Endothelial cell of umbilical vein (primary cell): Measurements from ENCODE around the gene CLSTN2. TPM values are rescaled to one million over a fixed set of nuclear protein-coding genes. Genes with fewer than 3 reads are reported as not detected.

Experiments
- BruUV-seq: library from RNA; stranded (reverse); fragments of 400-500 nt; replicated peaks from 2 replicates; lab custom pipeline; 2021; lab: Mats Ljungman, UMichigan
- CTCF ChIA-PET: fragments of 300-600, 350-600 bp; sonication (Branson Sonifier 250); formaldehyde crosslinking; loops from one replicate; lab custom pipeline; 2021; ENCODE audit warnings: antibody characterized with exemption, inconsistent platforms; lab: Charles Lee
- POLR2A ChIA-PET: fragments of 300-600, 350-600 bp; sonication (Branson Sonifier 250); formaldehyde crosslinking; loops from one replicate; lab custom pipeline; 2021; ENCODE audit warnings: antibody characterized with exemption, inconsistent platforms; lab: Charles Lee
- DNase-seq: peaks from one replicate; pipeline ENCODE4 v3.0.0-alpha.2; 2011; ENCODE audit warnings: low read depth, low spot score
- FAIRE-seq: peaks from 2 replicates; lab custom pipeline; 2011; peaks lifted over from hg19 to GRCh38; lab: Jason Lieb, UNC
- H2AFZ ChIP-seq: 2 replicates; pipeline ENCODE4 v1.6.0; 2012; ENCODE audit warnings: low read depth, low read length, control low read depth, inconsistent platforms
- H3K27ac ChIP-seq: 2 replicates; pipeline ENCODE4 v1.5.1; 2011; ENCODE audit warnings: low read depth, mild to moderate bottlenecking, control low read depth, low read length, moderate library complexity; ENCODE audit not compliant: insufficient read depth
- H3K27me3 ChIP-seq, 2 experiments: 2 replicates each; pipeline versions ENCODE4 v1.6.0 to v1.6.1; 2011; ENCODE audit warnings: low read length in 2 of 2, mixed read lengths in 1 of 2; ENCODE audit not compliant: control insufficient read depth in 2 of 2, insufficient read depth in 2 of 2
- H3K36me3 ChIP-seq, 2 experiments: 2 replicates in 1 of 2; 3 replicates in 1 of 2; pipeline ENCODE4 v1.5.1; 2011; ENCODE audit warnings: low read length in 2 of 2, mild to moderate bottlenecking in 1 of 2, moderate library complexity in 1 of 2; ENCODE audit not compliant: control insufficient read depth in 2 of 2, insufficient read depth in 2 of 2; ENCODE audit errors: extremely low read depth in 1 of 2
- H3K4me1 ChIP-seq: 3 replicates; pipeline ENCODE4 v1.5.1; 2011; ENCODE audit warnings: mild to moderate bottlenecking, low read length; ENCODE audit not compliant: control insufficient read depth, insufficient read depth; ENCODE audit errors: extremely low read depth
- H3K4me2 ChIP-seq: 2 replicates; pipeline ENCODE4 v1.6.1; 2011; ENCODE audit warnings: low read length, control low read depth, mixed read lengths; ENCODE audit not compliant: insufficient read depth
- H3K4me3 ChIP-seq, 3 experiments: fragments of 200-600 bp in 1 of 3; sonication (generic), shearing (Covaris generic) in 1 of 3; replicated peaks in 1 of 3; 2 replicates each; pipeline ENCODE4 v1.5.1; 2011 to 2016; ENCODE audit warnings: control low read depth in 3 of 3, low read length in 3 of 3, mild to moderate bottlenecking in 2 of 3, inconsistent platforms in 1 of 3, low read depth in 1 of 3, moderate library complexity in 1 of 3; ENCODE audit not compliant: insufficient read depth in 1 of 3
- H3K79me2 ChIP-seq: 2 replicates; pipeline ENCODE4 v1.6.0; 2012; ENCODE audit warnings: low read length, inconsistent platforms; ENCODE audit not compliant: control insufficient read depth, insufficient read depth
- H3K9ac ChIP-seq: replicated peaks from 2 replicates; pipeline ENCODE3; 2011; ENCODE audit warnings: low read length, control low read depth; ENCODE audit not compliant: insufficient read depth; ENCODE audit errors: extremely low read depth
- H3K9me1 ChIP-seq: replicated peaks from 3 replicates; pipeline ENCODE4 v1.6.0; 2011; ENCODE audit warnings: mild to moderate bottlenecking, low read length; ENCODE audit not compliant: control insufficient read depth, insufficient read depth; ENCODE audit errors: extremely low read depth
- H3K9me3 ChIP-seq: replicated peaks from 2 replicates; pipeline ENCODE4 v1.5.1; 2012; ENCODE audit warnings: low read length, inconsistent platforms; ENCODE audit not compliant: control insufficient read depth, insufficient read depth
- H4K20me1 ChIP-seq: replicated peaks from 2 replicates; pipeline ENCODE3; 2011; ENCODE audit warnings: mild to moderate bottlenecking, low read length; ENCODE audit not compliant: control insufficient read depth, insufficient read depth; ENCODE audit errors: extremely low read depth
- CTCF ChIP-seq, 2 donors: IDR thresholded peaks; 1 replicate in 1 of 2; 2 replicates in 1 of 2; pipeline ENCODE4 v1.5.1; 2011; ENCODE audit warnings: low read length in 2 of 2, mild to moderate bottlenecking in 2 of 2, moderate library complexity in 2 of 2, control low read depth in 1 of 2, inconsistent platforms in 1 of 2, low read depth in 1 of 2; ENCODE audit not compliant: insufficient read depth in 1 of 2; ENCODE audit errors: extremely low read depth in 1 of 2
- EZH2 ChIP-seq: IDR thresholded peaks from 2 replicates; pipeline ENCODE4 v1.6.1; 2012; ENCODE audit warnings: borderline replicate concordance, low read depth, mild to moderate bottlenecking, moderate library complexity, low read length, inconsistent platforms; ENCODE audit not compliant: severe bottlenecking
- FOS ChIP-seq: IDR thresholded peaks from 2 replicates; pipeline ENCODE4 v1.6.1; 2011; ENCODE audit warnings: mild to moderate bottlenecking, low read length, moderate library complexity, borderline replicate concordance; ENCODE audit not compliant: insufficient read depth
- GATA2 ChIP-seq: IDR thresholded peaks from 2 replicates; pipeline ENCODE4 v1.7.0; 2011; ENCODE audit warnings: low read depth, mild to moderate bottlenecking, moderate library complexity, mixed read lengths, low read length; ENCODE audit not compliant: insufficient read length, insufficient read depth
- JUN ChIP-seq: IDR thresholded peaks from 2 replicates; pipeline ENCODE4 v1.6.1; 2011; ENCODE audit warnings: borderline replicate concordance, low read depth; ENCODE audit not compliant: insufficient read length, insufficient read depth
- MAX ChIP-seq: IDR thresholded peaks from 2 replicates; pipeline ENCODE4 v1.6.1; 2011; ENCODE audit not compliant: insufficient read depth, insufficient read length
- MYC ChIP-seq: IDR thresholded peaks from one replicate; pipeline ENCODE4 v1.6.1; 2011; ENCODE audit warnings: mild to moderate bottlenecking, low read depth, low read length
- POLR2A ChIP-seq: IDR thresholded peaks from 2 replicates; pipeline ENCODE4 v1.6.1; 2012; ENCODE audit warnings: low read depth, mild to moderate bottlenecking, control low read depth, low read length
- POLR2AphosphoS5 ChIP-seq: IDR thresholded peaks from 2 replicates; pipeline ENCODE4 v1.6.1; 2012; ENCODE audit warnings: low read depth, mild to moderate bottlenecking, control low read depth, low read length, moderate library complexity; ENCODE audit not compliant: insufficient read depth
- dilution Hi-C: fragments of 300-500 bp; cut with MboI; formaldehyde crosslinking; loops from one replicate; pipeline ENCODE4 v1.15.0; 2019; ENCODE audit warnings: low sequenced_read_pairs; ENCODE audit not compliant: extremely low pct_ligation_motif_present
- intact Hi-C: fragments of 100-400 bp; cut with micrococcal nuclease; formaldehyde crosslinking; loops from one replicate; pipeline ENCODE4 v1.10.0; 2022
- polyA plus RNA-seq, 4 experiments: library from polyadenylated mRNA; depleted of rRNA in 3 of 4; stranded (reverse) in 3 of 4; unstranded in 1 of 4; fragments of >200 nt; gene quantifications; 2 replicates each; pipeline versions ENCODE4 v1.2.1 to v1.2.3, GENCODE V29; 2011 to 2012; ENCODE audit warnings: missing spikeins in 1 of 4
- total RNA-seq: library from RNA; stranded (reverse); gene quantifications from 2 replicates; pipeline ENCODE4 v1.2.3, GENCODE V29; 2021

Gene CLSTN2
- total and polyA plus RNA-seq, 2 donors (not counting 3 experiments of a cell fraction or from before 2014, with no cell fraction given): 0.26 to 0.38 TPM

- Histone ChIP-seq H3K9me3 (no peaks in the 10 kb centered on the region), H3K36me3 (no peaks in the 10 kb centered on the region), H2AFZ (no peak overlapping the region), H3K27me3 (no peaks in the 10 kb centered on the region), H3K79me2 (no peaks in the 10 kb centered on the region), H4K20me1 (no peaks in the 10 kb centered on the region), H3K4me3 (no peak overlapping the region), H3K4me1 (no peaks in the 10 kb centered on the region), H3K9ac (no peak overlapping the region), H3K4me2 (no peak overlapping the region), H3K9me1 (no peaks in the 10 kb centered on the region), H3K27ac (no peak overlapping the region)
- intact Hi-C loops (no loop called here), dilution Hi-C loops (no loop called here)
- DNase-seq: no peak
- BruUV-seq: no TSS peak
- TF ChIP-seq POLR2A (no peak), EZH2 (no peak), POLR2AphosphoS5 (no peak), CTCF (IDR thresholded peaks at IDR 0.05; ENCODE audit: extremely low read depth in 1 of 2, insufficient read depth in 1 of 2, low read depth in 1 of 2, low read length in 2 of 2) (no peak), JUN (no peak), MYC (no peak), MAX (no peak), FOS (no peak), GATA2 (no peak)
- POLR2A ChIA-PET: no interaction called here
- FAIRE-seq: no peak
- CTCF ChIA-PET: no interaction called here
These were observed 524.5 kb downstream of the CLSTN2 start for GRCh38 chr3:140459462-140459861.
